NCI-H2081 treated with DMSO at 0.1 percent for 48 hours (cell line): Measurements from ENCODE around the gene HM13.
A peak's percentile ranks its signal among the peaks of the same experiment; 100 is the strongest.
"Not testable (repeated sequence)": the region's sequence is repeated elsewhere in the genome, so short reads cannot be mapped to it uniquely, and the experiment has no call there.

Experiments
- DNase-seq: peaks from one replicate; lab custom pipeline; 2025; lab: John Stamatoyannopoulos, UW

HM13 gene

DNA sequence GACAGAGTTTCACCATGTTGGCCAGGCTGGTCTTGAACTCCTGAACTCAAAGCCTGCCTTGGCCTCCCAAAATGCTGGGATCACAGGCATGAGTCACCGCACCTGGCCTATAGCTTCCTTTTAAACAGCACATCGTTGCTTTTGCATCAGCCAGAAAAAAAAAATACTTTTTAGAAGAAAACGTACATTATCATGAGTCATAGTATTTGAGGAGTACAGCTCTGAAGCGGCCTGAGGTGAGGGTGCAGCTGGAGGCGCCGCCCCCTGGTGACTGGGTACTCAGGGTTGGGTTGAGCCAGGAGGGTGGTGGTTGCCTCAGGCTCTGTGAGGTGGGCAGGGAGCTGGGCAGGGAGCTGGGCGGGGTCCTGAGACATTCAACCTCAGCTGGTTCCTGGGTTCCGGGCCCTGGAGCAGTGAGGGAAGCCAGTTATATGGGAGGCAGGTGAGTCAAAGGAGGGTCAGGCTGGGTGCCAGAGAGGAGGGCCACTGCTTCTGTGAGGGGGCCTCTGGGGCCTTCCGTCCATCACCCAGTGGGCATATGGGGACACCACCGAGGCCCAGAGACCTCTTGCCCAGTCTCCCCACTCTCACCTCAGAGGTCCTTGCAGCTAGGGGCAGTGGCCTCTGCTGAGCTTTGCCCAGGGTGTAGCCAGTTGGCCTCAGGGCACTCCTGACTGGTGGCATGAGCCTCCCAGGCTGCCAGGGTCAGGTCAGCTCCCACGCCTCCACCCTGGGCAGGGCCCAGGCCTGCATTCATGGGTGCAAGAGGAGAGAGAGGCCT, 79.2 kb downstream of the HM13 start:
- DNase-seq, result no peak

DNA sequence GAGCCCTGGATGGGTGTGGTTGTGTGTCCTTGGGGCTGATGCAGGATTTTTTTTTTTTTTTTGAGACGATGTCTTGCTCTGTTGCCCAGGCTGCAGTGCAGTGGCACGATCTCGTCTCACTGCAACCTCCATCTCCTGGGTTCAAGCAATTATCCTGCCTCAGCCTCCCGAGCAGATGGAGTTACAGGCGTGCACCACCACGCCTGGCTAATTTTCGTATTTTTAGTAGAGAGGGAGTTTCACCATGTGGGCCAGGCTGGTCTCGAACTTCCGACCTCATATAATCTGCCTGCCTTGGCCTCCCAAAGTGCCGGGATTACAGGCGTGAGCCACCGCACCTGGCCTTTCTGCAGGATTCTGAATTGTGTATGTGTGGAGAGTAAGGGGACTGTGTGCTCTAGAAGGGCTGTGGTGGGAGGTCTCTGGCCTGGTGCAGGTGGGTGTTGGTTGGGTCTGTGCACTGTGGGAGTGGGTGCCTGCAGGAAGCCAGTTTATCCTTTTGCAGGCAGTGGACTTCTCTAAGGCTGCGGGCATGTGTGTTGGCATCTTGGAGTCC, 79.8 kb downstream of the HM13 start:
- DNase-seq, result no peak

DNA sequence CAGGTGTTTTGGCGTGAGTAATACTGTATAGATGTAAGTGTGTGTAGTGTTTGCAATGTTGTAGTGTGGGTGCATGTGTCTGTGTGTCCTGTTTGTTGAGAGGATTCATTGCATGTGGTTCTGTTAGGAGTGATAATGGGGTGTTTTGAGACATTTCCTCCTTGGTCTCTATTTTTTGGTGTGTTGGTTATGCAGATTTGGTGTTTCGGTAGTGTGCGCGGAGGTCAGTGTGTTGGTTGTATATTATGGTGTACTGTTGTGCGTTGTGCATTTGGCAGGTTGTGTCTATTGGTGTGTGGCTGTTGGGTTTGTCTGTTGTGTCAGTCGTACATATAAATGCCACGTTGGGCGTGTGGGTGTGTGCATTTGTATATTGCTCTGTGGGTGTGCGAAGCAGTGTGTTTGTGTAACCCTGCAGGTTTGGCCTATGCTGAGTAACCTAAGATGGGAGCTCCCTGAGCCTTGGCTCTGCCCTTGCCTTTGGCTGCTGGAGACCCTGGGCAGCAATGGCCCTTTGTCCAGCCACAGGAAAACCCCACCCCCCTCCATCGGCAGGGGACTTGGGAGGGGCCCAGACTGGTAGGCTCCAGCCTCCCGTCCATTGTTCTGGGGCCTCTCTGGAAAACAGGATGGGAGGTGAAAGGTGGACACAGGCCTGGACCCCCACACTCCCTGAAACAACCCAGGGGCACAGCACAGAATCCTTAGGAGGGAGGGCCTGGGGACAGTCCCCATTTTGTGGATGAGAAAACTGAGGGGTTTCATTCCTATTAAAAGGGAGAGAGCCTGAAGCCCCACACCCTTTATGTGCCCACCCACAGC, 80.5 kb downstream of the HM13 start:
- no peak for DNase-seq

DNA sequence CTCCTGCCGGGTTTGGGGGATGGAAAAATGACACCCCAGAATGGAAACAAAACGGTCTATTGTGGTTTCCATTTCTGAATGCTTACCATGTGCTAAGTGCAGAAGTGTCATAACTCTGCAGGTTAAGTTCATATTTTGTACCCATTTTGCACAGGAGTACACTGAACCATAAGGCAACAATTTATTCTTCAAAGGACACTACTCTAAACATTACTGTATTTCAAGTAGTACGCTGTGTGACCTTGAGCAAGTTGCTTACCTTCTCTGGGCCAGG, 81.1 kb downstream of the HM13 start:
- no peak for DNase-seq

DNA sequence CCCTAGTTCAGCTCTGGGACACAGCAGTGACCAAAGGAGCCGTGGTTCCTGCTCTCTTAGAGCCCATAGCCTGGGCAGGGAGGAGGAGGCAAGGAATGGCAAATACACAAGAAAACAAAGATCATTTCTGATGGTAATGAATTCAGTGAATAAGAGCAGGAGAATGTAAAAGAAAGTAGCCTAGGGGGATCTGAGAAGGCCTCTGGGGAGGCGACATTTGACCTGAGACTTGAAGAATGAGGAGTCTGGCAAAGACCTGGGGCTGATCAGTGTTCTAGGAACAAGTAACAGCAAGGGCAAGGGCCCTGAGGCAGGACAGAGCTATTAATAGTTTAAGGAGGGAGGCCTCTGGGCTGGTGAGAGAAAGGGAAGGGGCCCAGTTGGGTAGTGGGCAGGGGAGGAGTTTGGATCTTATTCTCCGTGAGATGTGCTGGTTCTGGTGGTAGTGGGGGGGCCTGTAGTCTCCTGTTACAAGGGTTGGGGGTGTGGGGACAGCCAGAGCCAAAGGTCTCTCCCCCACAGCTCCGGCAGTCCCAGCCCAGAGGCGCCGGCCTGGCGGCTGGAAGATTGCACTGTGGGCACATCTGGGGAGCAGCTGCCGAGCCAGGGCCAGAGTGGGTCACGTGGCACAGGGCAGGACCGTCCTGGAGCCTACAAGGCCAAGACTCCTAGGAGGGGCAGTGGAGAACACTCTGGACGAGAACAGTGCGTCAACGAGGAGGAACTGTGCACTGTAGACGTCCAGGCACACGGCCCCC, 81.6 kb downstream of the HM13 start:
- no peak for DNase-seq

DNA sequence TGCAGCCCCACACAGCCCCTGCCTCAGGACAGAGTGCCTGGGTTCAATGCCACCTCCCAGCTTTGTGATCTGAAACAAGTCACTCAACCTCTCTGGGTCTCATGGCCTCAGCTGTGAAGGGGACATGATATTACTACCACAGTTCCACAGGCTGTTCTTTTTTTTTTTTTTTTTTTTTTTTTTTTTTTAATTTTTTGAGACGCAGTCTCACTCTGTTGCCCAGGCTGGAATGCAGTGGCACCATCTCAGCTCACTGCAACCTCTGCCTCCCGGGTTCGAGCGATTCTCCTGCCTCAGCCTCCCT, 82.1 kb downstream of the HM13 start:
- DNase-seq, result not testable (repeated sequence)

DNA sequence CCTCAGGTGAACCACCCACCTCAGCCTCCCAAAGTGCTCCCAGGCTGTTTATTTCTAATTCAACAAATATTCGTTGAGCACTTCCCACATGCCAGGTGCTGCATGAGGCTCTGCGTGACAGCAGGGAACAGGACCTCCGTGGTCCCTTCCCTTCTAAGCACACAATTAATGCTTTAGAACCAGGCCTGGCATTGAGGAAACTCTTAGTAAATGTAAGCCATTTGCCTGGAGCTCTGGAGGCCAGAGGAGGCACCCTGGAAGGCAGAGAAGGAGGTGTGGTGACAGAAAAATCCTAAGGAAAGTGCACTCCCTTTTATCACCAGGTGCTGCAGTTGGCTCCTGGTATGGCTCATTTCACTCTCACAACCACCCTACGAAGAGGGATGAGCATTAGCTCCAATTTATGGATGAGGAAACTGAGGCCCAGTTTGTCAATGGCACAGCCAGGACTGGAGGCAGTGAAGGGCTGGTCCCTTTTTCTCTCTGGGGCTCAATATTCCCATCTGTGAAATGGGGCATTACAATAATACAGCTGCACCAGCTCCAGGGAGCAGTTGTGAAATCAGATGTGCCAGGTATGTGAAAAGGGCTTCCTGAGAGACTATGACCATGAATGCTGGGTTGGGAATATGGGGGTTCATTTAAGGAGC, 82.7 kb downstream of the HM13 start:
- DNase-seq, result no peak

DNA sequence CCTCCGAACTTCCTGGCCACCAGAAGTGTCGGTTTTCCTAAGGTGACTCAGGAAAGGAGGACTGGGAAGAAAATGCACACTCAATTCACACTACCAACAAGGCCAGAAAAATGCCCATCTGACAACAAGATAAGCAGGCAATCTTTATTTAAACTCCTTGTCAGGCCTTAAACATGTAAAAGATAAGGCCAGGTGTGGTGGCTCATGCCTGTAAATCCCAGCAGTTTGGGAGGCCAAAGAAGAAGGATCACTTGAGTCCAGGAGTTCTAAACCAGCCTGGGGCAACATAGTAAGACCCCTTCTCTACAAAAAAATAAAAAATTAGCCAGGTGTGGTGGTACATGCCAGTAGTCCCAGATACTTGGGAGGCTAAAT, 83.2 kb downstream of the HM13 start:
- DNase-seq, result no peak

DNA sequence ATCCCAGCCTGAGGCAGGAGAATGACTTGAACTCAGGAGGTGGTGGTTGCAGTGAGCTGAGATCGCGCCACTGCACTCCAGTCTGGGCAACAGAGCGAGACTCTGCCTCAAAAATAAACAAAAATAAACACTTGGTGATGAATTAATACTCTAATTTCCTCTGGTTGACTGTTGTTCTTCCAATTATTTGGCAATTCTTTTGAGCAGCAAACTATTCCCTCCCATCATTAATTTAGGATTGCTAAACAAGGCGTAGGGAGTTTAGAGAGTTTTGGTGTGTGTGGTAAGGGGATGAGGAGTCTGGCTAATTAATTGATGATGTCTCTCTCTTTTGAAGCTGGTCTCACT, 88.2 kb downstream of the HM13 start:
- no peak for DNase-seq

DNA sequence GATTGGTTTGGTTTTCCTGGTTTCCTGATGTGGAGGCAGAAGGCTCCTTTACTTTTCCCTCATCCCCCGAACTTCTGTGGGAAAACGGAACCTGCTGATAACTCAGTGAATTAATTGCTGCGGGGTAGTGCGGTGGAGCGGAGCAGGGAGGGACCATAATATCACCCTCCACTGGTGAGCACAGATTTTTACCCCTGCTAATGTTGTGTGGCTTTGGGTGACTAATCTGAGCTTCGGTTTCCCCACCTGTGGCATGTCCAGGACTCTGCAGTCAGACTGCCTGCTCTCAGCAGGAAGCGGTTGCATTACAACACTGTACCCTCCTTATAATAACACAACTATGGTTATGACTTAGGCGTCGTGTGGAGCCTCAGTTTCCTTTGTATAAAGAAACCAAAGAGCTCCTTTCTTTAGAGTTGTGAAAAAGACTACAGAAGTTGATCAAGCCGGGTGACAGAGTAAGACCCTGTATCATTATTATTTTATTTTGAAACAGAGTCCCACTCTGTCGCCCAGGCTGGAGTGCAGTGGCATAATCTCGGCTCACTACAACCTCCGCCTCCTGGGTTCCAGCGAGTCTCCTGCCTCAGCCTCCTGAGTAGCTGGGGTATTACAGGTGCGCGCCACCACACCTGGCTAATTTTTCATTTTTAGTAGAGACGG, 88.7 kb downstream of the HM13 start:
- no peak for DNase-seq

DNA sequence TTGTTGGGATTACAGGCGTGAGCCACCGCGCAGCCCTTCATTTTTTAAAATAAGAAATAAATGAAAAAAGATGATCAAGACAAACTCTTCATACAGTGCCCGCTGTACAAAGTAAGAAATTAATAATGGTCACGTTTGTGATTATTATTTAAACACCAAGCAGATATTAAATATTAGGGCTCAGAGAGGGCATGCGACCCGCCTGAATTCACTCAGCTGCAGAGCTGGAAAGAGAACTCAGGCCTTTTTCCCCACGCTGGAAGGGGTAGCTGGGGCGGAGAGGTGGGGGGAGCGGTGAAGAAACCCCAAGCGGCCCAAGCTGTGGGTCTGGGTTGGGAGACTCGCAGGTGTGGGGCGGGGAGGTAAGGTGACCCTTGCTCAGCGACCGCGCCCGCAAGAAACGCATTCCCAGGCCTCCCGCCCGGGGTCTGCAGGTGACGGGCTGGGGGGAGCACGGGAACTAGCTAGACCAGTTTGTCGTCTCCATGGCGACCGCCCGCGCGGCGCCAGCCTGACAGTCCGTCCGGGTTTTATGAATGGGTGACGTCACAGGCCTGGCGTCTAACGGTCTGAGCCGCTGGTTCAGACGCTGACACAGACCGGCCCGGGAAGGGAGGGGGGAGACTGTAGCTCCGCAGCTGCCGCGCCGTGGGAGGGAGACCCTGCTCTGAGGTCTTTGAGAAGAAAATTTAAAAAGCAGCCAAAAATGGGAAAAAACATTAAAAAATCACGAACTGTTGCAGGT, 89.8 kb downstream of the HM13 start:
- DNase-seq, result peak; percentile 94

DNA sequence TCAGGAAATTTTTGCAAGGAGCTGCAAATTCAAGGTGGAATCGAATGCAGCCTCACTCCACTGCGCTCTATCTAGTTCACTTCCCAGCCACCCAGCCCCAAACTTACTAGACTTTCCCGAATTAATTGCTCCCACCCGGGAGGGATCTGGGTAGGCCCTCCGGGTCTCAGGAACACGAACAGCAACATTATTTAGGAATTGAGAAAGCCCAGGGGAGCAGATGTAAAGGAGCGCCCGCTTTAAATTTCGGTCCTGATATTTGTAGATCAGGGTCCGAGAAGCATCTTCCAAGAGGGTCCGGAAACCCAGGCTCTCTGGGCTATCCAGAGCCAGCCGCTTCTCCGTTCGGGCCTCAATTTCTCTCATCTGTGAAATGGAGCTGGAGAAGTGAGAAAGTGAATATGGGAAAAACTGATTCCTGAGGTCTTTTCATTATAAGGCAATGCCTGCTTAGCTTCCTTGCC, 90.4 kb downstream of the HM13 start:
- no peak for DNase-seq

DNA sequence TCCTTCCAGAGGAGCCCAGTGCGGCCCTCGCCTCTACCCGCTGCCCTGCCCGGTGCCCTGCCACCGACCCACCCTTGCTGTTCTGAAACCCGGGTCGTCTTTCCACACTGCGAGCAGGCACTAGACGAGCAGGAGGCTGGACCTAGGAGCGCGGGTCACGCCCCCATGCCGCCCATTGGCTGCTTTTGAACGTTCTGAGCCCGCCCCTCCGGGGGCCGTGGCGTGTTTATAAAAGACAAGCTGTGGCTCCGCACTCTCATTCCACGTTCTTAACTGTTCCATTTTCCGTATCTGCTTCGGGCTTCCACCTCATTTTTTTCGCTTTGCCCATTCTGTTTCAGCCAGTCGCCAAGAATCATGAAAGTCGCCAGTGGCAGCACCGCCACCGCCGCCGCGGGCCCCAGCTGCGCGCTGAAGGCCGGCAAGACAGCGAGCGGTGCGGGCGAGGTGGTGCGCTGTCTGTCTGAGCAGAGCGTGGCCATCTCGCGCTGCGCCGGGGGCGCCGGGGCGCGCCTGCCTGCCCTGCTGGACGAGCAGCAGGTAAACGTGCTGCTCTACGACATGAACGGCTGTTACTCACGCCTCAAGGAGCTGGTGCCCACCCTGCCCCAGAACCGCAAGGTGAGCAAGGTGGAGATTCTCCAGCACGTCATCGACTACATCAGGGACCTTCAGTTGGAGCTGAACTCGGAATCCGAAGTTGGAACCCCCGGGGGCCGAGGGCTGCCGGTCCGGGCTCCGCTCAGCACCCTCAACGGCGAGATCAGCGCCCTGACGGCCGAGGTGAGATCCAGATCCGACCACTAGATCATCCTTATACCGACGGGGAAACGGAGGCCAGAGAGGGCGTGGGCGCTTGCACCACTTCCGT, 91.0 kb downstream of the HM13 start, which contains the start of gene ID1:
Gene ID1, plus strand, starts transcription at position 259 of the 871 bp plus-strand sequence. Its CDS starts 99 bp downstream, at position 358.
- DNase-seq, result peak; percentile 95

DNA sequence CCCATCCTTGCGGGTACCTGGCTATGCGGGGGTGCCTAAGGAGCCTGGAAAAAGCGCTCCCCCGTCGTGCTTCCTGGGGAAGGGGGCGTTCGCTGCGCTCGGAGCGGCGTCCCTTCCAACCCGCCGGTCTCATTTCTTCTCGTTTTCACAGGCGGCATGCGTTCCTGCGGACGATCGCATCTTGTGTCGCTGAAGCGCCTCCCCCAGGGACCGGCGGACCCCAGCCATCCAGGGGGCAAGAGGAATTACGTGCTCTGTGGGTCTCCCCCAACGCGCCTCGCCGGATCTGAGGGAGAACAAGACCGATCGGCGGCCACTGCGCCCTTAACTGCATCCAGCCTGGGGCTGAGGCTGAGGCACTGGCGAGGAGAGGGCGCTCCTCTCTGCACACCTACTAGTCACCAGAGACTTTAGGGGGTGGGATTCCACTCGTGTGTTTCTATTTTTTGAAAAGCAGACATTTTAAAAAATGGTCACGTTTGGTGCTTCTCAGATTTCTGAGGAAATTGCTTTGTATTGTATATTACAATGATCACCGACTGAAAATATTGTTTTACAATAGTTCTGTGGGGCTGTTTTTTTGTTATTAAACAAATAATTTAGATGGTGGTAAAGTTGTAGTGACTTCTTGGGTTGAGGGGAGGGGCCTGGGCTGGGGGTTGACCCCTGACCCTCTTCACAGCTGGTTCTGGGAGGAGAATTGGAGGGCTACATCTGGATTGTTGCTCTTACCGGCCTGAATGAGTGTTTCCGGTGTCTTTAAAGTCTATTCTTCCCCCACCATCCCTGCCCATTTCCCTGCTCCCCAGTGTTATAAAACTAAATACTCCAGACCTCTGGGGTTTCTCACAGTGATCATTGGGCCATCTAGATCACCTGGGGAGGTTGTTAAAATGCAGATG, 91.9 kb downstream of the HM13 start:
- DNase-seq, result no peak

DNA sequence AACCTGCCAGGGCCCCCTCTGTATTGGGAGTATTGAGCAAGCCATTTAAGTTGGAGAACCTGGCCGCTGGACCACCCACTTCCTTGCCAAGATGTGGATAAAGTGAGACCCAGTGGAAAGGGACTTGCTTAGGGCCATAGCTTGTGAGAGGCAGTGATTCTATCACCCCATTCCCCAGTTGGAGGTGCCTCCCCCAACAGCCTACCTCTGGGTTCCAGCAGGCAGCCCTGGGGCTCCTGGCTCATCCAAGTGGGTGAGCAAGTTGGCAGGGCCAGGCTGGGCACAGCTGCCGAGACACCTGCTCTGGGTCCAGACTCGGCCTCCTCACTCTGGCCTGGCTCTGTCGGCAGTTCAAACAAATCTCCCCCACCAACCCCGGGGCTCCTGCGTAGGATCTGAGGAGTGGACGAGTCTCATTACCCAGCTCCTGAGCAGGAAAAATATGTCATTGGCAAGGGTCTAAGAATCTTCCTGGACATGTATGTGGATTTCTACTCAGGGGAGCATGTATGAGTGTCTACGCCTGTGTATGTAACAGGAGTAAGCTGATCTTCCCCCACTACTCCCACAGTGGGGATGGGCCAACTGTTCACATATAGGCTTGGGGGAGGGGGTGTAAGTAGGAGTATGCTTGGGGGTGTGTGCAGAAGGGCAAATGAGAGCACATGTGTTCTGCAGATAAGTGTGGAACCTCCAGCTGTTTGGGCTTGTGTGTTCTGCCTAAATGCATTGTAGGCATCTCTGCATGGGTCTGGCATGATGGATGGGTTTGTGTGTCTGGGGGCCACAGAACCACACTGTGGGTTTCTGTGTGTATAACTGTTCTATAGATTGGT, 92.8 kb downstream of the HM13 start:
- DNase-seq, result peak; percentile 15

DNA sequence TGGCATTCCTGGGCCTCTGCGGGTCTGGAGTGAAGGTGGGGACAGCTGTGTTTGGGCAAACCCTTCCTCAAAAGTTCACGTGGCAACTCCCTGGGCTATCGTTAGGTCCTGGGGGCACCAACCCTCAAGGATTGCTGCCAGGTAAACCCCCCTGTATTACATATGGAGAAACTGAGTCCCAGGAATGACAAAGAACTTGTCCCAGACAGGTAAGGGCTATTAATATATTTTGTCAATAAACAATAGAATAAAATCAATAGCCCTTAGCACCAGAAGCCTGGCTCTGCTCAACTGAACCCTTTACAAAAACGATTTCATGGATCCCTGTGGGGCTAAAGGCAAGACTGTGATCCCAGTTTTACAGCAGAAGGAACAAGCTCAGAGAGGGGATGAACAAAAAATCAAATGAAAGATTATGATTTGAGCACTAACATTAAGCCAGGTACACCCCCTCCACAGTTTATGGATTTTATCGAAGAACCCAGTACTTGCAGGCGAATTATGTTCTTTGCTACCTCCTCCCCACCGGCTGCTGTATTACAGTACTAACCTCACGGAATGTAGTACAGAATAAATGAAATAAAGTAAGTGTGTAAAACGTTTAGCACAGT, 93.5 kb downstream of the HM13 start:
- no peak for DNase-seq

DNA sequence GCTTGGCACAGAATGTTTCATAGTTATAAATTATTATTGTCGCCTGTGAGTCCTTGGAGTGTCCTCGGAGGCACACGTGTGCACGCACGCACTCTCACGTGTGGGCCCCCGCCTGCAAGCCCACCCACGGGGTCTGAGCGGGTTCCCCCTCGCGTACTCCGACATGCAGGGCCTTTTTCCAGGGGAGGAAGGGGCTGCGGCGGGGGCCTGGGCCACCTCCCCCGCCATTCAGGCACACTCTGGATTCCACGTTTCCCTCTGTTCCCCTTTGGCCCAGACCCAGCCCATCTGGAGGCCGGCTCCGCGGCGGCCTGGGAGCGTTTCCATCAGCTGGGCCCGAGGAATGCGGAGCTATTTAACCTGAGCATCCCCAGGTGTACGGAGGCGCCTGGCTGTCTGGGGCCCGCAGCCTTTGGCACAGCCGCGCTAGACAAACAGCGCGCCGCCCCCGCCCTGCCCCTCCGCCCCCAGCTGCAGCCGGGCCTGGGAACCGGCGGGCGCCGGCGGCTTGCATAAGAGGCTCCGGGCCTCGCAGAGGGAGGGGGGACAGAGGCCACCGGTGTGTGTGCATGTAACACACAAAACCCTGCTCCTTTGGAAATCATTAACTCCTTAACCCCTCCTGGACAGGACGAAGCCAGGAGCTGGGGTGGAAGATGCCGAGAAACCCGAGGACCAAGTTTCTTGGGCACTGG, 94.2 kb downstream of the HM13 start:
- peak; percentile 88 for DNase-seq
